Mammary microvascular endothelial cell (primary cell): ENCODE results near the gene LAMA3. TPM values are rescaled to one million over a fixed set of nuclear protein-coding genes. Genes with fewer than 3 reads are reported as not detected.

Source experiments
- total RNA-seq: library from RNA; depleted of rRNA; stranded (reverse); fragments of >200 nt; gene quantifications from 2 replicates; pipeline ENCODE4 v1.2.3, GENCODE V29; 2015

LAMA3 gene, protein sequence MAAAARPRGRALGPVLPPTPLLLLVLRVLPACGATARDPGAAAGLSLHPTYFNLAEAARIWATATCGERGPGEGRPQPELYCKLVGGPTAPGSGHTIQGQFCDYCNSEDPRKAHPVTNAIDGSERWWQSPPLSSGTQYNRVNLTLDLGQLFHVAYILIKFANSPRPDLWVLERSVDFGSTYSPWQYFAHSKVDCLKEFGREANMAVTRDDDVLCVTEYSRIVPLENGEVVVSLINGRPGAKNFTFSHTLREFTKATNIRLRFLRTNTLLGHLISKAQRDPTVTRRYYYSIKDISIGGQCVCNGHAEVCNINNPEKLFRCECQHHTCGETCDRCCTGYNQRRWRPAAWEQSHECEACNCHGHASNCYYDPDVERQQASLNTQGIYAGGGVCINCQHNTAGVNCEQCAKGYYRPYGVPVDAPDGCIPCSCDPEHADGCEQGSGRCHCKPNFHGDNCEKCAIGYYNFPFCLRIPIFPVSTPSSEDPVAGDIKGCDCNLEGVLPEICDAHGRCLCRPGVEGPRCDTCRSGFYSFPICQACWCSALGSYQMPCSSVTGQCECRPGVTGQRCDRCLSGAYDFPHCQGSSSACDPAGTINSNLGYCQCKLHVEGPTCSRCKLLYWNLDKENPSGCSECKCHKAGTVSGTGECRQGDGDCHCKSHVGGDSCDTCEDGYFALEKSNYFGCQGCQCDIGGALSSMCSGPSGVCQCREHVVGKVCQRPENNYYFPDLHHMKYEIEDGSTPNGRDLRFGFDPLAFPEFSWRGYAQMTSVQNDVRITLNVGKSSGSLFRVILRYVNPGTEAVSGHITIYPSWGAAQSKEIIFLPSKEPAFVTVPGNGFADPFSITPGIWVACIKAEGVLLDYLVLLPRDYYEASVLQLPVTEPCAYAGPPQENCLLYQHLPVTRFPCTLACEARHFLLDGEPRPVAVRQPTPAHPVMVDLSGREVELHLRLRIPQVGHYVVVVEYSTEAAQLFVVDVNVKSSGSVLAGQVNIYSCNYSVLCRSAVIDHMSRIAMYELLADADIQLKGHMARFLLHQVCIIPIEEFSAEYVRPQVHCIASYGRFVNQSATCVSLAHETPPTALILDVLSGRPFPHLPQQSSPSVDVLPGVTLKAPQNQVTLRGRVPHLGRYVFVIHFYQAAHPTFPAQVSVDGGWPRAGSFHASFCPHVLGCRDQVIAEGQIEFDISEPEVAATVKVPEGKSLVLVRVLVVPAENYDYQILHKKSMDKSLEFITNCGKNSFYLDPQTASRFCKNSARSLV (N-terminal part only)
- 5.9 and 9.0 TPM in 2 replicates for total RNA-seq

DNA sequence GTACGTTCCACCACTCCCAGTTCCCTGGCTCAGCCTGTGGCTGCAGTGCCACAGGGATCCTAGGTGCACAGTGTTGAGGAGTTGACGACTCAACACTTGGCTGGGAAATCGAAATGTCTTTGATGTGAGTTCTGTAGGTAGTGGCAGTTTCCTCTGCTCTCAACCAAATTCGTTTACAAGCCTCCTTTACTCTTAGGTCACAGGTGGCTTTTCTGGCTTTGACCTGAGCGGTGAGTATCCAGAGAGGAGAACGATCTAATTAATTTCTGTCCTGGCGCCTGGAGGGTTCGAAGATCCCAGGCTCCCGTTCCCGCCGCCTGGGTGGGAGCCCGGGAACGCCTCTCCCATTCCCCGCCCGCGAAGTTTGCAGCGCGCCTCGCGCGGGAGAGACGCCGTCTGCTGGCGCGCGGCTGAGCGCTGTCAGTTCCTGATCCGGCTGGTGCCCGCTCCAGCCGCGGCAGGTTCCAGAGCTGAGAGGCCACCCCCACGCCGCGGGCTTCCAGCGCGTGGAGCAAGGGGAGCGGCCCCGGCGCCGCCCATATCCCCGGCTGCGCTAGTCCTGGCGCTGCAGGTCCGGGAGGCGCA, at the start of gene LAMA3:
Gene LAMA3, plus strand, starts transcription at position 423 of the 585 bp plus-strand sequence. CDS start 231 bp downstream, outside the sequence.

DNA sequence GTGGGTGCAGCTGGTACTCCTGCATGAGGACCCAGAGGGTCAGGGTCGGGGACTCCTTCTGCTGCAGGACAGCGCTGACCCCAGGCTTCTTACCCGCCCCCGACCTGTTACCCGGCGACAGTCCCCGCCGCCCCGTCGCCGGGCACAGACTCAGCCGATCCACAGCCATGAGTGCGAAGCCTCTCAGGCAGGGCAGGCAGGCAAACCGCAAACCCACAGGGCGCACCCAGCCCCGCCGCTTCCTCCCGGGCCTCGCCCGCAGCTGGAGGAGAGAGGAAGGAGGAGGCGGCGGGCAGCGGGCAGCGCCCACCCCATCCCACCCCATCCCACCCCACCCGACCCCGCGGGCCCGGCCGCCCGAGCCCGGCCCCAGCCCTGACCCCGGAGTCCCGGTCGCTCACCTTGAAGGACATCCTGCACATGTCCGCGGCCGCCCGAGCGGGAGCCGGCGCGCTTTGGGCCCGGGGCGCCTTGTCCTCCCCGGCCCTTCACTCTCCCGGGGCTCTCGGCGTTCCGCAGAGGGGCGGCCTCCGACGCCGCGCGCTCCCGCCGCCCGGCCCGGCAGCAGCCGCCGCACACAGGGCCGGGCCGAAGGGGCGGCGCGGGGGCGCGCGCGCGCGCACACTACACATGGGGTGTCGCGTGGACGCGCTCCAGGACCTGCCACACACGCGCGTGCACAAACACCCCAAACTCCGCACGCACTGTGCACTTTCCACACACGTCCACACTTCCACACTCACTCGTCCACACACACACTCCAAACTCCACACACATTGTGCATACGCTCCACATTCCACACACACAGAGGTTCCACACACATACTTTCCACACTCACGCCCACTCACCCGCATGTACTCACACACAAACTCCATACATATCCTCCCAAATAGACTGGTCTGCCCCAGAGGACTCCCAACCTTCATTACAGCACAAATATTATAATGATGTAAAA, 26.7 kb upstream of the LAMA3 start, which contains the start of gene ANKRD29:
Gene ANKRD29, minus strand, starts transcription at position 603 of the 955 bp plus-strand sequence. Its CDS starts 181 bp downstream, at position 422.

Other genes with a start within 250 kb of the LAMA3 start
- 45.0 and 49.8 TPM in 2 replicates for gene RIOK3, start 236.2 kb upstream of the LAMA3 start, total RNA-seq
- 21.3 and 22.1 TPM in 2 replicates for gene RMC1, start 185.9 kb upstream of the LAMA3 start, total RNA-seq
- 61.4 and 62.8 TPM in 2 replicates for gene NPC1, start 102.9 kb upstream of the LAMA3 start, total RNA-seq
- 1.5 and 2.2 TPM in 2 replicates for gene ANKRD29, start 26.5 kb upstream of the LAMA3 start, total RNA-seq